ENCODE measurements around the gene HIPK3.

HIPK3 gene

DNA sequence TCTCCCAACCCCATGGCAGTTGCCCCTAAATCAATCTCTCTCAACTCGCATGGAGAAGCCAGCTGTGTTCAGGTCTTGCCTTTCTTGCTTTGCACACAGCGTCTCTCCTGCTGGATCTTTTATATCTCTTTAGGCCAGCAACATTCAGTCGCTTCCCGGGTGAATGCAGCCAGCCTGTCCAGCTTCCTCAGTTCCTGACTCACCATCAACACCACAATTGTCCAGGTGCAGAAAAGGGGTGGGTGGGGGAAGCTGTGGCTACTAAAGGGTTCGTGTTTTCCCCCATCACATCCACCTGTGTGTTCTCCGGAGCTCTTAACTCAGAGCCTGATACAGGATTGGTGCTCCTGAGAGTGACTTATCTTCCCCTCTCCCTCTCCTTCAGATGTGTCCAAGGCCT, 116.5 kb downstream of the HIPK3 start:
- no peak overlapping the region for H3K9ac ChIP-seq (ENCODE audit: low read length)
- H3K79me2 ChIP-seq (ENCODE audit: low read length), result no peaks in the 10 kb centered on the region
- no peak overlapping the region for H2AFZ ChIP-seq (ENCODE audit: low read depth, low read length)
- H3K4me1 ChIP-seq (ENCODE audit: low read length), result no peaks in the 10 kb centered on the region; the same call in 1 of the 2 replicates
- peaks cover 7% of the 10 kb centered on the region for H3K27me3 ChIP-seq (ENCODE audit: low read depth, low read length)
- H3K36me3 ChIP-seq (replicated peaks; ENCODE audit: low read depth, low read length), result no peaks in the 10 kb centered on the region
- TF ChIP-seq CTCF (IDR thresholded peaks at IDR 0.05; ENCODE audit: low read depth, low read length) (no peak), EZH2phosphoT487 (IDR thresholded peaks at IDR 0.05; ENCODE audit: low read depth) (no peak)
- no peaks in the 10 kb centered on the region for H4K20me1 ChIP-seq (ENCODE audit: insufficient read depth, low read length)
- H3K27ac ChIP-seq (ENCODE audit: low read length), result no peak overlapping the region
- no peak overlapping the region for H3K4me3 ChIP-seq (ENCODE audit: low read length)
- H3K9me3 ChIP-seq (ENCODE audit: insufficient read depth, low read length), result no peaks in the 10 kb centered on the region
- no peak overlapping the region for H3K4me2 ChIP-seq (ENCODE audit: low read length)

- H3K9ac ChIP-seq (ENCODE audit: low read length), result no peak overlapping the region
- peaks cover 9% of the 10 kb centered on the region for H3K4me1 ChIP-seq (ENCODE audit: low read length)
- H3K27ac ChIP-seq (ENCODE audit: low read length), result no peak overlapping the region
- H3K36me3 ChIP-seq (replicated peaks; ENCODE audit: low read depth, low read length), result no peaks in the 10 kb centered on the region
- H3K4me2 ChIP-seq (ENCODE audit: low read length), result no peak overlapping the region
- no peak overlapping the region for H2AFZ ChIP-seq (ENCODE audit: low read depth, low read length)
- TF ChIP-seq EZH2phosphoT487 (IDR thresholded peaks at IDR 0.05; ENCODE audit: low read depth) (no peak), CTCF (IDR thresholded peaks at IDR 0.05; ENCODE audit: low read depth, low read length) (no peak)
- peaks cover 16% of the 10 kb centered on the region for H3K27me3 ChIP-seq (ENCODE audit: low read depth, low read length)
- no peaks in the 10 kb centered on the region for H3K9me3 ChIP-seq (ENCODE audit: insufficient read depth, low read length)
- no peaks in the 10 kb centered on the region for H4K20me1 ChIP-seq (ENCODE audit: insufficient read depth, low read length)
- no peaks in the 10 kb centered on the region for H3K79me2 ChIP-seq (ENCODE audit: low read length)
- no peak overlapping the region for H3K4me3 ChIP-seq (ENCODE audit: low read length)
Observed at GRCh38 chr11:33375236-33375635, 118.1 kb downstream of the HIPK3 start.

GRCh38 chr11:33375688-33376311, 118.6 kb downstream of the HIPK3 start, which contains the start of gene KIAA1549L:
TSS of gene KIAA1549L (plus strand) at chr11:33376108.
- no peak within 1 kb of the TSS for H2AFZ ChIP-seq (ENCODE audit: low read depth, low read length)
- no peak within 1 kb of the TSS for H3K9ac ChIP-seq (ENCODE audit: low read length)
- H4K20me1 ChIP-seq (ENCODE audit: insufficient read depth, low read length), result no peaks in the 10 kb centered on the region
- H3K4me1 ChIP-seq (ENCODE audit: low read length), result peaks cover 12% of the 10 kb centered on the region
- H3K4me2 ChIP-seq (ENCODE audit: low read length), result no peak within 1 kb of the TSS
- no peak within 1 kb of the TSS for H3K27ac ChIP-seq (ENCODE audit: low read length)
- no peaks in the 10 kb centered on the region for H3K9me3 ChIP-seq (ENCODE audit: insufficient read depth, low read length)
- H3K4me3 ChIP-seq (ENCODE audit: low read length), result no peak within 1 kb of the TSS
- no peaks in the 10 kb centered on the region for H3K36me3 ChIP-seq (replicated peaks; ENCODE audit: low read depth, low read length)
- peaks cover 17% of the 10 kb centered on the region for H3K27me3 ChIP-seq (ENCODE audit: low read depth, low read length)
- no peaks in the 10 kb centered on the region for H3K79me2 ChIP-seq (ENCODE audit: low read length)
- no peak for TF ChIP-seq EZH2phosphoT487 (IDR thresholded peaks at IDR 0.05; ENCODE audit: low read depth)
- TF ChIP-seq CTCF (IDR thresholded peaks at IDR 0.05; ENCODE audit: low read depth, low read length), result no peak

DNA sequence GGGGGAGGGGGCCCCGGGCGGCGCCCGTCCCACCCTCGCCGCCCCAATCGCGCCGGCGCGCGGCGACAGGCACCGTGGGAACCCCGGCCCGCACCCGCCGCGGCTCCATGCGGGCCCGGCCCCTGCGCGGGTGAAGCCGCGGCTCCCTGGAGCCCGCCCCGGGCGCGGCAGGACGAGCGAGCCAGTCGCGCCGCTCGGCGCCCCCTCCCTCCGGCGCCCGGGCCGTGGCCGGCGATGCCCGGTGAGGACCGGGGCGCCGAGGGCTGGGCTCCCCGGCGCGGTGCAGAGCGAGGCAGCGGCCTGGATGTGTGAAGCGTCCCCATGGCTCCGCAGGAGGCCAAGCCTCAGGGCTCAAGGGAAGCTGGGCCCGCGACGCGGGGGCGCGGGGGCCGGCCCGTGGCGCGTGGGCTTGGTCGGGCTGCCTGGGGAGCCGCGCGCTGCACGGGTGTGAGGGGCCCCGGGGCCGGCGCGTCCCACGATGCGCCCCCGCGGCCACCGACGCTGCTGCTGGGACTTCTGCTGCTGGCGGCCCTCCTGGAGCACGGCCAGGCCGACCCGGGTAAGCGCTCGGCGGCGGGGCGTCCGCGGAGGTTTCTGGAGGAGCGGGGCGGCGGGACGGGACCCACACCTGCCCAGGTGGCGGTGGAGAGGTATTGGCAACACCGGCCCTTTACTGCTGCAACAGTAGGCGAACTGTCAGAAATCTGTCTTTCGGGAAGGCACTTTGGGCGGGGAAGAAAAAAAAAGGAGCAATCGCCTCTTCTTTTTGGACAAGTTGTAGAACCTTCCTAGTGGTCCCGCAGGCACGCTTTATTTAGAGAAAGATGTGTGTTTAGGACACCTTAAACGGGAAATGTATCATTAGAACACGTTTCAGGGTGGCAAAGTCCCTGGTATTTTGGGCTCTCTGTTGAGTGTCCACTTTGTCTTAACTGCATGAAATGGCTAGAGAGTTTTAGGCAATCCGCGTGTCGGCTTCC, 119.4 kb downstream of the HIPK3 start:
- H4K20me1 ChIP-seq (ENCODE audit: insufficient read depth, low read length), result no peaks in the 10 kb centered on the region
- H3K27ac ChIP-seq (ENCODE audit: low read length), result no peak overlapping the region
- no peak overlapping the region for H3K4me2 ChIP-seq (ENCODE audit: low read length)
- no peak for TF ChIP-seq EZH2phosphoT487 (IDR thresholded peaks at IDR 0.05; ENCODE audit: low read depth)
- TF ChIP-seq CTCF (IDR thresholded peaks at IDR 0.05; ENCODE audit: low read depth, low read length), result no peak
- H2AFZ ChIP-seq (ENCODE audit: low read depth, low read length), result no peak overlapping the region
- H3K9ac ChIP-seq (ENCODE audit: low read length), result no peak overlapping the region
- no peaks in the 10 kb centered on the region for H3K79me2 ChIP-seq (ENCODE audit: low read length)
- H3K9me3 ChIP-seq (ENCODE audit: insufficient read depth, low read length), result no peaks in the 10 kb centered on the region
- no peak overlapping the region for H3K4me3 ChIP-seq (ENCODE audit: low read length)
- H3K36me3 ChIP-seq (replicated peaks; ENCODE audit: low read depth, low read length), result no peaks in the 10 kb centered on the region
- peaks cover 26% of the 10 kb centered on the region for H3K27me3 ChIP-seq (ENCODE audit: low read depth, low read length)
- H3K4me1 ChIP-seq (ENCODE audit: low read length), result peaks cover 12% of the 10 kb centered on the region

All from OCI-LY3 (cell line).